ENCODE results near the gene GSTO2. TPM values are rescaled to one million over a fixed set of nuclear protein-coding genes. Genes with fewer than 3 reads are reported as not detected.

The GSTO2 gene
- total and polyA plus RNA-seq, 2 donors (not counting 1 experiment from before 2014, with no cell fraction given) = 2.9 to 3.1 TPM

GRCh38 chr10:104284846-104285245 is 15.9 kb downstream of the GSTO2 start:
- Histone ChIP-seq H3K9me3 (ENCODE audit: control insufficient read depth, insufficient read depth, low read depth, low read length) (no peaks in the 10 kb centered on the region), H3K4me1 (ENCODE audit: control insufficient read depth, extremely low read depth, insufficient read depth, low read length) (no peaks in the 10 kb centered on the region), H2AFZ (ENCODE audit: low read length) (no peak overlapping the region), H3K9ac (ENCODE audit: insufficient read depth, low read length) (no peak overlapping the region), H4K20me1 (ENCODE audit: control insufficient read depth, extremely low read depth, insufficient read depth, low read length) (no peaks in the 10 kb centered on the region), H3K79me2 (ENCODE audit: control insufficient read depth, insufficient read depth, low read length) (no peaks in the 10 kb centered on the region), H3K36me3 (ENCODE audit: control insufficient read depth, insufficient read depth, low read length) (no peaks in the 10 kb centered on the region), H3K4me3 (replicated peaks in 1 of 4; ENCODE audit: control extremely low read depth in 1 of 4, insufficient read depth in 1 of 4, low read depth in 3 of 4, low read length in 4 of 4) (no peak overlapping the region), H3K4me2 (ENCODE audit: extremely low read depth, insufficient read depth, low read length) (no peak overlapping the region), H3K27ac (ENCODE audit: insufficient read depth, low read length) (no peak overlapping the region), H3K27me3 (ENCODE audit: control insufficient read depth, insufficient read depth, low read length) (no peaks in the 10 kb centered on the region)
- no peak for TF ChIP-seq CTCF (conservative IDR thresholded peaks at IDR 0.05 in 1 of 2, IDR thresholded peaks at IDR 0.05 in 1 of 2; ENCODE audit: low read depth in 1 of 2, low read length in 2 of 2)
- no peak for TF ChIP-seq EZH2 (IDR thresholded peaks at IDR 0.05; ENCODE audit: low read length, missing control alignments)
- DNase-seq (ENCODE audit: low read depth in 2 of 2) = no peak

GRCh38 chr10:104286939-104287338 is 18.0 kb downstream of the GSTO2 start:
- DNase-seq (ENCODE audit: low read depth in 2 of 2) = no peak
- Histone ChIP-seq H3K4me2 (ENCODE audit: extremely low read depth, insufficient read depth, low read length) (no peak overlapping the region), H3K27ac (ENCODE audit: insufficient read depth, low read length) (no peak overlapping the region), H3K79me2 (ENCODE audit: control insufficient read depth, insufficient read depth, low read length) (no peaks in the 10 kb centered on the region), H3K9ac (ENCODE audit: insufficient read depth, low read length) (no peak overlapping the region), H2AFZ (ENCODE audit: low read length) (no peak overlapping the region), H4K20me1 (ENCODE audit: control insufficient read depth, extremely low read depth, insufficient read depth, low read length) (no peaks in the 10 kb centered on the region), H3K4me3 (replicated peaks in 1 of 4; ENCODE audit: control extremely low read depth in 1 of 4, insufficient read depth in 1 of 4, low read depth in 3 of 4, low read length in 4 of 4) (no peak overlapping the region), H3K36me3 (ENCODE audit: control insufficient read depth, insufficient read depth, low read length) (no peaks in the 10 kb centered on the region), H3K9me3 (ENCODE audit: control insufficient read depth, insufficient read depth, low read depth, low read length) (no peaks in the 10 kb centered on the region), H3K27me3 (ENCODE audit: control insufficient read depth, insufficient read depth, low read length) (no peaks in the 10 kb centered on the region), H3K4me1 (ENCODE audit: control insufficient read depth, extremely low read depth, insufficient read depth, low read length) (peaks cover 2% of the 10 kb centered on the region)
- TF ChIP-seq EZH2 (IDR thresholded peaks at IDR 0.05; ENCODE audit: low read length, missing control alignments) (no peak), CTCF (conservative IDR thresholded peaks at IDR 0.05 in 1 of 2, IDR thresholded peaks at IDR 0.05 in 1 of 2; ENCODE audit: low read depth in 1 of 2, low read length in 2 of 2) (no peak)

GRCh38 chr10:104288355-104288754 is 19.4 kb downstream of the GSTO2 start:
- Histone ChIP-seq H3K4me1 (ENCODE audit: control insufficient read depth, extremely low read depth, insufficient read depth, low read length) (peaks cover 2% of the 10 kb centered on the region), H3K9me3 (ENCODE audit: control insufficient read depth, insufficient read depth, low read depth, low read length) (no peaks in the 10 kb centered on the region), H3K36me3 (ENCODE audit: control insufficient read depth, insufficient read depth, low read length) (no peaks in the 10 kb centered on the region), H3K9ac (ENCODE audit: insufficient read depth, low read length) (no peak overlapping the region), H3K27me3 (ENCODE audit: control insufficient read depth, insufficient read depth, low read length) (no peaks in the 10 kb centered on the region), H3K27ac (ENCODE audit: insufficient read depth, low read length) (no peak overlapping the region), H2AFZ (ENCODE audit: low read length) (no peak overlapping the region), H3K4me3 (replicated peaks in 1 of 4; ENCODE audit: control extremely low read depth in 1 of 4, insufficient read depth in 1 of 4, low read depth in 3 of 4, low read length in 4 of 4) (no peak overlapping the region), H3K79me2 (ENCODE audit: control insufficient read depth, insufficient read depth, low read length) (no peaks in the 10 kb centered on the region), H3K4me2 (ENCODE audit: extremely low read depth, insufficient read depth, low read length) (no peak overlapping the region), H4K20me1 (ENCODE audit: control insufficient read depth, extremely low read depth, insufficient read depth, low read length) (no peaks in the 10 kb centered on the region)
- no peak for DNase-seq (ENCODE audit: low read depth in 2 of 2)
- TF ChIP-seq CTCF (conservative IDR thresholded peaks at IDR 0.05 in 1 of 2, IDR thresholded peaks at IDR 0.05 in 1 of 2; ENCODE audit: low read depth in 1 of 2, low read length in 2 of 2) (no peak), EZH2 (IDR thresholded peaks at IDR 0.05; ENCODE audit: low read length, missing control alignments) (no peak)

All from fibroblast of lung (primary cell).